ENCODE measurements around the gene SMG5. TPM values are rescaled to one million over a fixed set of nuclear protein-coding genes. Genes with fewer than 3 reads are reported as not detected.

Gene SMG5
- polyA plus RNA-seq, 1 of the 3 experiments (the other 2 are of a cell fraction) = 21.3 TPM

- H3K9me3 ChIP-seq = no peaks in the 10 kb centered on the region
- POLR2A ChIA-PET = no interaction called here
- no peaks in the 10 kb centered on the region for H3K9me2 ChIP-seq
- H3K9ac ChIP-seq = no peak overlapping the region
- no peak overlapping the region for H3K4me2 ChIP-seq
- H4K20me1 ChIP-seq (ENCODE audit: insufficient read depth) = 0 out of 2 replicates have a peak, but pooled peaks cover 3% of the 10 kb centered on the region
- no peaks in the 10 kb centered on the region for H3K27me3 ChIP-seq (ENCODE audit: insufficient read depth)
- no peak overlapping the region for H2AFZ ChIP-seq (ENCODE audit: low read depth)
- H3K27ac ChIP-seq (ENCODE audit: low read depth in 2 of 2, low read length in 1 of 2) = no peak overlapping the region
- no peak for DNase-seq
- peaks cover 14% of the 10 kb centered on the region; the same call in 1 of the 2 replicates for H3K79me2 ChIP-seq (ENCODE audit: insufficient read depth)
- CTCF ChIA-PET = interaction anchor here (1.3 to 2.9 kb wide), 5 partner anchors 11 to 106 kb away, joined by 3 to 12 read pairs (median 4); no protein-coding TSS in a partner anchor
- no peaks in the 10 kb centered on the region for H3K4me1 ChIP-seq (ENCODE audit: control insufficient read depth in 1 of 2, insufficient read depth in 2 of 2, low read depth in 1 of 2, low read length in 1 of 2)
- WGBS (ENCODE audit: low lambda C conversion rate) = 87% methylated on average over 3 of the region's 3 CpGs
- H3F3A ChIP-seq (replicated peaks; ENCODE audit: insufficient read depth) = peaks cover 11% of the 10 kb centered on the region
- no peak overlapping the region for H3K4me3 ChIP-seq (ENCODE audit: low read depth in 2 of 2, low read length in 1 of 2)
- TF ChIP-seq TAF1 (IDR thresholded peaks at IDR 0.05; ENCODE audit: borderline replicate concordance, low read depth, low read length) (no peak), GATA2 (CRISPR knock-in tag; IDR thresholded peaks at IDR 0.05) (no peak), FOXM1 (IDR thresholded peaks at IDR 0.05; ENCODE audit: low read depth) (no peak), RAD21 (IDR thresholded peaks at IDR 0.05; ENCODE audit: low read length) (no peak), RCOR1 (IDR thresholded peaks at IDR 0.05; ENCODE audit: low read length) (no peak), SIN3A (IDR thresholded peaks at IDR 0.05; ENCODE audit: borderline replicate concordance, low read depth, low read length) (no peak), CHD2 (IDR thresholded peaks at IDR 0.05; ENCODE audit: low read length, partially characterized antibody) (no peak), RXRA (IDR thresholded peaks at IDR 0.05; ENCODE audit: borderline replicate concordance, low read depth) (no peak), NFIC (IDR thresholded peaks at IDR 0.05; ENCODE audit: borderline replicate concordance) (no peak), EZH2phosphoT487 (IDR thresholded peaks at IDR 0.05; ENCODE audit: borderline replicate concordance, low read depth) (no peak), EP300 (IDR thresholded peaks at IDR 0.05; ENCODE audit: borderline replicate concordance in 1 of 2, low read depth in 1 of 2, low read length in 1 of 2) (no peak), TCF12 (IDR thresholded peaks at IDR 0.05) (no peak)
- TF ChIP-seq, protein P1, sequence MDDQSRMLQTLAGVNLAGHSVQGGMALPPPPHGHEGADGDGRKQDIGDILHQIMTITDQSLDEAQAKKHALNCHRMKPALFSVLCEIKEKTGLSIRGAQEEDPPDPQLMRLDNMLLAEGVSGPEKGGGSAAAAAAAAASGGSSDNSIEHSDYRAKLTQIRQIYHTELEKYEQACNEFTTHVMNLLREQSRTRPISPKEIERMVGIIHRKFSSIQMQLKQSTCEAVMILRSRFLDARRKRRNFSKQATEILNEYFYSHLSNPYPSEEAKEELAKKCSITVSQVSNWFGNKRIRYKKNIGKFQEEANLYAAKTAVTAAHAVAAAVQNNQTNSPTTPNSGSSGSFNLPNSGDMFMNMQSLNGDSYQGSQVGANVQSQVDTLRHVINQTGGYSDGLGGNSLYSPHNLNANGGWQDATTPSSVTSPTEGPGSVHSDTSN (IDR thresholded peaks at IDR 0.05) = no peak
- H3K36me3 ChIP-seq (replicated peaks in 1 of 2; ENCODE audit: control insufficient read depth in 1 of 2, insufficient read depth in 2 of 2, low read length in 1 of 2) = peaks cover 74 to 92% of the 10 kb centered on the region in 2 experiments
Observed at GRCh38 chr1:156320560-156320959, 37.9 kb upstream of the SMG5 start.

DNA sequence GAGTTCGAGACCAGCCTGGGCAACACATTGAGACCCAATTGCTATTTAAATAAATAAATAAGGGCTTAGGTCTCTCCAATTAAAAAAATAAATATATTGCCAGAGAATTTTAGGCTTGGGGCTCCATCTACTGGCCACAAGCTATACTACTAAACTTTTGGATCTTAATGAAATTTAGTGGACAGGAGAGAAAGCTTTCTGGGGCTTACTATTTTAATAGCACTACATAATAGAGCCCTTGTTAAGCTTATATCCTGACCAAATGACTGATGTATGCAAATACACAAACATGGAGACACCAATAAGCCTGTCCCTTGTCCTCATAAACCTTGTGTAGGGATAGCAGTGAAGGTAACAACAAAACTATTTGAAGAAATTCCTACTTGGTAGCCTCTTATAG lies 37.0 kb upstream of the SMG5 start:
- TF ChIP-seq, protein P1 (IDR thresholded peaks at IDR 0.05) = no peak
- no peak for TF ChIP-seq SMC3 (IDR thresholded peaks at IDR 0.05; ENCODE audit: low read depth, low read length)
- TF ChIP-seq RAD21 (IDR thresholded peaks at IDR 0.05; ENCODE audit: low read length) = peak; percentile 64
- TF ChIP-seq CTCF (IDR thresholded peaks at IDR 0.05) = peak; percentile 79
- no peak for TF ChIP-seq USF2 (IDR thresholded peaks at IDR 0.05; ENCODE audit: borderline replicate concordance, low read depth, low read length)
- no peak for TF ChIP-seq NFIC (IDR thresholded peaks at IDR 0.05; ENCODE audit: borderline replicate concordance)
- no peak for TF ChIP-seq TAF1 (IDR thresholded peaks at IDR 0.05; ENCODE audit: borderline replicate concordance, low read depth, low read length)
- 100% methylated on average over 1 of the region's 1 CpG for WGBS (ENCODE audit: low lambda C conversion rate)
- H3K4me3 ChIP-seq (ENCODE audit: low read depth in 2 of 2, low read length in 1 of 2) = no peak overlapping the region
- no peaks in the 10 kb centered on the region for H3K4me1 ChIP-seq (ENCODE audit: control insufficient read depth in 1 of 2, insufficient read depth in 2 of 2, low read depth in 1 of 2, low read length in 1 of 2)
- H3K36me3 ChIP-seq (replicated peaks in 1 of 2; ENCODE audit: control insufficient read depth in 1 of 2, insufficient read depth in 2 of 2, low read length in 1 of 2) = peaks cover 73 to 92% of the 10 kb centered on the region in 2 experiments
- peaks cover 11% of the 10 kb centered on the region for H3F3A ChIP-seq (replicated peaks; ENCODE audit: insufficient read depth)
- no peaks in the 10 kb centered on the region for H3K9me3 ChIP-seq
- H2AFZ ChIP-seq (ENCODE audit: low read depth) = no peak overlapping the region
- H3K79me2 ChIP-seq (ENCODE audit: insufficient read depth) = 0 out of 2 replicates have a peak, but pooled peaks cover 7% of the 10 kb centered on the region
- 0 out of 2 replicates have a peak, but pooled peaks cover 3% of the 10 kb centered on the region for H4K20me1 ChIP-seq (ENCODE audit: insufficient read depth)
- H3K27me3 ChIP-seq (ENCODE audit: insufficient read depth) = no peaks in the 10 kb centered on the region
- no peak overlapping the region for H3K4me2 ChIP-seq
- 0 out of 4 replicates have a peak overlapping the region, but pooled peaks of 1 of the 2 experiments have one; percentile 16 for H3K27ac ChIP-seq (ENCODE audit: low read depth in 2 of 2, low read length in 1 of 2)
- peak; percentile 43 for DNase-seq
- POLR2A ChIA-PET = interaction anchor here (0.9 kb wide), 1 partner anchor 9 kb away, joined by 3 read pairs; no protein-coding TSS in a partner anchor
- no peak overlapping the region for H3K9ac ChIP-seq
- CTCF ChIA-PET = interaction anchor here (0.6 to 2.9 kb wide), 28 partner anchors 10 to 176 kb away, joined by 3 to 18 read pairs (median 4); partner anchors contain the start of genes CCT3, PMF1, TMEM79 and TSACC
- H3K9me2 ChIP-seq = no peaks in the 10 kb centered on the region

Measured in SK-N-SH (cell line).